GM12878 (cell line): Measurements from ENCODE around the gene UBE2Z. TPM values are rescaled to one million over a fixed set of nuclear protein-coding genes. Genes with fewer than 3 reads are reported as not detected.

Experiments used
- ATF2 ChIP-seq: IDR thresholded peaks from 2 replicates; pipeline ENCODE4 v1.6.1; 2012; ENCODE audit warnings: low read length, inconsistent platforms
- ATF7 ChIP-seq: fragments of 450-650 bp; IDR thresholded peaks from 2 replicates; pipeline ENCODE4 v1.6.1; 2016; ENCODE audit warnings: low read depth, mild to moderate bottlenecking
- CHD4 ChIP-seq: fragments of 200-600 bp; sonication (generic); IDR thresholded peaks from 2 replicates; pipeline ENCODE4 v1.6.1; 2016; ENCODE audit warnings: mild to moderate bottlenecking
- EGR1 ChIP-seq, 2 experiments: IDR thresholded peaks; 1 replicate in 1 of 2; 2 replicates in 1 of 2; pipeline ENCODE4 v1.6.1; 2011 to 2012; ENCODE audit warnings: low read depth in 2 of 2, low read length in 2 of 2, borderline replicate concordance in 1 of 2, mild to moderate bottlenecking in 1 of 2, moderate library complexity in 1 of 2
- GABPA ChIP-seq: IDR thresholded peaks from 2 replicates; pipeline ENCODE4 v1.6.1; 2014; ENCODE audit warnings: antibody characterized with exemption, low read depth, mild to moderate bottlenecking, inconsistent platforms
- IKZF2 ChIP-seq, 2 experiments: fragments of 450-650 bp; IDR thresholded peaks; 2 replicates each; pipeline ENCODE4 v1.6.1; 2017; ENCODE audit warnings: mild to moderate bottlenecking in 2 of 2, moderate library complexity in 2 of 2
- JUNB ChIP-seq: IDR thresholded peaks from 2 replicates; pipeline ENCODE4 v1.6.1; 2016; ENCODE audit warnings: antibody characterized with exemption, mild to moderate bottlenecking
- MXI1 ChIP-seq: fragments of 150-350 bp; IDR thresholded peaks from 2 replicates; pipeline ENCODE4 v1.6.1; 2011; ENCODE audit warnings: low read depth, mild to moderate bottlenecking, inconsistent platforms, low read length, improper control_type of control experiment
- NBN ChIP-seq: fragments of 450-650 bp; IDR thresholded peaks from 2 replicates; pipeline ENCODE4 v1.6.1; 2016
- RELA ChIP-seq: fragments of 450-650 bp; IDR thresholded peaks from 2 replicates; pipeline ENCODE4 v1.8.0; 2014; ENCODE audit warnings: borderline replicate concordance; ENCODE audit not compliant: partially characterized antibody
- SRF ChIP-seq, 2 experiments: IDR thresholded peaks; 2 replicates each; pipeline ENCODE4 v1.6.1; 2011; ENCODE audit warnings: low read depth in 2 of 2, low read length in 2 of 2, mild to moderate bottlenecking in 1 of 2, moderate library complexity in 1 of 2
- STAT3 ChIP-seq: IDR thresholded peaks from 2 replicates; pipeline ENCODE4 v1.6.1; 2011; ENCODE audit warnings: low read depth, low read length, improper control_type of control experiment
- TARDBP ChIP-seq: IDR thresholded peaks from 2 replicates; pipeline ENCODE4 v1.6.1; 2016; ENCODE audit warnings: borderline replicate concordance
- ZBTB33 ChIP-seq: fragments of 450-650 bp; IDR thresholded peaks from 2 replicates; pipeline ENCODE4 v1.6.1; 2017; ENCODE audit warnings: mild to moderate bottlenecking
- ZNF217 ChIP-seq: fragments of 450-650 bp; IDR thresholded peaks from 2 replicates; pipeline ENCODE4 v1.6.1; 2017; ENCODE audit warnings: antibody characterized with exemption, mild to moderate bottlenecking
- ZNF274 ChIP-seq: IDR thresholded peaks from one replicate; pipeline ENCODE4 v1.8.0; 2011; ENCODE audit not compliant: insufficient read length, insufficient read depth
- polyA plus RNA-seq, 11 experiments: library from polyadenylated mRNA; depleted of rRNA in 4 of 11; unstranded in 6 of 11; stranded (reverse) in 5 of 11; fragments of >200 nt; fragmentation: Nextera tagmentation in 4 of 11; fragmentation: Illumina TruSeq in 1 of 11; extraction: Ambion mirVana in 4 of 11; extraction: Trizol in 1 of 11; gene quantifications; 1 replicate in 1 of 11; 2 replicates in 10 of 11; pipeline versions ENCODE4 v1.2.1 to v1.2.3, GENCODE V29; 2011 to 2016; ENCODE audit warnings: inconsistent platforms in 2 of 11, missing spikeins in 2 of 11, low read depth in 1 of 11
- total RNA-seq, 4 experiments: library from RNA; depleted of rRNA in 3 of 4; stranded (reverse); fragments of >200 nt in 3 of 4; fragmentation: Illumina TruSeq in 1 of 4; extraction: Trizol in 1 of 4; gene quantifications; 2 replicates each; pipeline versions ENCODE4 v1.2.1 to v1.2.3, GENCODE V29; 2013 to 2021
- TF ChIP-seq, protein P1 (sequence below): fragments of 450-650 bp; IDR thresholded peaks from 2 replicates; pipeline ENCODE4 v1.6.1; 2016; ENCODE audit warnings: mild to moderate bottlenecking

Gene UBE2Z
- total and polyA plus RNA-seq, 10 of the 15 experiments (the other 5 are each of a cell fraction or from before 2014, with no cell fraction given): 23.1 to 191 (median 57.4) TPM

GRCh38 chr17:48909783-48910182, 1.6 kb downstream of the UBE2Z start (continued):
- TF ChIP-seq ZNF217: no peak
- no peak for TF ChIP-seq ATF7
- TF ChIP-seq MXI1: no peak
- no peak for TF ChIP-seq GABPA
- no peak for TF ChIP-seq TARDBP
- TF ChIP-seq EGR1 (IDR thresholded peaks at IDR 0.05; ENCODE audit: borderline replicate concordance in 1 of 2, low read depth in 2 of 2, low read length in 2 of 2): no peak
- peak; percentile 14; the same call in 1 of the 2 replicates for TF ChIP-seq JUNB
- TF ChIP-seq, protein P1, sequence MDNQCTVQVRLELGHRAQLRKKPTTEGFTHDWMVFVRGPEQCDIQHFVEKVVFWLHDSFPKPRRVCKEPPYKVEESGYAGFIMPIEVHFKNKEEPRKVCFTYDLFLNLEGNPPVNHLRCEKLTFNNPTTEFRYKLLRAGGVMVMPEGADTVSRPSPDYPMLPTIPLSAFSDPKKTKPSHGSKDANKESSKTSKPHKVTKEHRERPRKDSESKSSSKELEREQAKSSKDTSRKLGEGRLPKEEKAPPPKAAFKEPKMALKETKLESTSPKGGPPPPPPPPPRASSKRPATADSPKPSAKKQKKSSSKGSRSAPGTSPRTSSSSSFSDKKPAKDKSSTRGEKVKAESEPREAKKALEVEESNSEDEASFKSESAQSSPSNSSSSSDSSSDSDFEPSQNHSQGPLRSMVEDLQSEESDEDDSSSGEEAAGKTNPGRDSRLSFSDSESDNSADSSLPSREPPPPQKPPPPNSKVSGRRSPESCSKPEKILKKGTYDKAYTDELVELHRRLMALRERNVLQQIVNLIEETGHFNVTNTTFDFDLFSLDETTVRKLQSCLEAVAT: 0 out of 2 replicates have a peak, but pooled peaks have one; percentile 12
- peak; percentile 12; the same call in 1 of the 2 replicates for TF ChIP-seq NBN
- TF ChIP-seq ZNF274: no peak
- no peak for TF ChIP-seq ZBTB33
- no peak for TF ChIP-seq ATF2
- no peak for TF ChIP-seq CHD4
- no peak for TF ChIP-seq STAT3
- peak; percentile 44 for TF ChIP-seq RELA
- no peak for TF ChIP-seq SRF (IDR thresholded peaks at IDR 0.05; ENCODE audit: low read depth in 2 of 2, low read length in 2 of 2)
- no peak for TF ChIP-seq IKZF2 (IDR thresholded peaks at IDR 0.05)
- TF ChIP-seq, all 136 proteins: peak for 13
